ENCODE results near the gene F11R.

The F11R gene

DNA sequence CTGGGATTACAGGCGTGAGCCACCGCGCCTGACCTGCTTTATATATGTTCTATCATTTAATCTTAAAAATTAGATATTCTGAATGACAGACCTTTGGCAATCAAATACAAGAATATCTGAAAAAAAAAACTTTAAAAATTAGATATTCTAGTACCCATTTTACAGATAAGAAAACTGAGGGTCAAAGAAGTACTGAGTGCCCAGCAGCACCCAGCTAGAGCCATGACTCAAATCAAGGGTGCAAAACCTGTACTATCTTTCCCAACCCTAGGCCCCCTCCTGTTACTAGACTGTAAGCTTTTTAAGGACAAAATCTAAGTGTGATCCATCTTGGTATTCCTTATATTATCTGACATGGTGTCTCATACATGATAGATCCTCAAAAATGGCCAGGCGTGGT is 40.5 kb upstream of the F11R start:
- TF ChIP-seq CTCF (IDR thresholded peaks at IDR 0.05; ENCODE audit: control insufficient read depth, extremely low read depth, insufficient read depth): no peak
- DNase-seq (ENCODE audit: low read depth): no peak
- no peak overlapping the region for H3K4me3 ChIP-seq (ENCODE audit: low read depth, low read length)

- TF ChIP-seq CTCF (IDR thresholded peaks at IDR 0.05; ENCODE audit: control insufficient read depth, extremely low read depth, insufficient read depth): no peak
- no peak overlapping the region for H3K4me3 ChIP-seq (ENCODE audit: low read depth, low read length)
- no peak for DNase-seq (ENCODE audit: low read depth)
These were observed 38.3 kb upstream of the F11R start for GRCh38 chr1:161059293-161059692.

DNA sequence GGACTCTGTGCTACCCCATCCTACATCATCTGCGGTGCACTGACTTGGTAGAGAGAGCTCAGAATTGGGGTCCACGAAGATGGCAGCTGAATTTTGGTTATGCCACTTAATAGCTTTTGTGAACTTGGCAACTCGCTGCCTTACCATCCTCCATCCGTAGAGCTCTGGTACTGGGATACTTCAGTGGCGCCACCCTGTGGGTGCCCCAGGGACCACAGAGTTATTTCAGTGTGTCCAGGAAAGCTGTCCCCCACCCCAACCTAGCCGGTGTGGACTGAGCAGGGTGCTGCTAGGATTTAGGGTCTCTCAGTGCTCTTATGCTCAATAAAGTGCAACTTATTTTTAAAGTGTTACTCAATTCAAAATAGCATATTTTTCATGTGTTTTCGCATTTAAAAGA is 33.9 kb upstream of the F11R start:
- no peak overlapping the region for H3K4me3 ChIP-seq (ENCODE audit: low read depth, low read length)
- no peak for TF ChIP-seq CTCF (IDR thresholded peaks at IDR 0.05; ENCODE audit: control insufficient read depth, extremely low read depth, insufficient read depth)
- DNase-seq (ENCODE audit: low read depth): no peak

GRCh38 chr1:161054232-161054631 is 33.3 kb upstream of the F11R start:
- no peak for TF ChIP-seq CTCF (IDR thresholded peaks at IDR 0.05; ENCODE audit: control insufficient read depth, extremely low read depth, insufficient read depth)

DNA sequence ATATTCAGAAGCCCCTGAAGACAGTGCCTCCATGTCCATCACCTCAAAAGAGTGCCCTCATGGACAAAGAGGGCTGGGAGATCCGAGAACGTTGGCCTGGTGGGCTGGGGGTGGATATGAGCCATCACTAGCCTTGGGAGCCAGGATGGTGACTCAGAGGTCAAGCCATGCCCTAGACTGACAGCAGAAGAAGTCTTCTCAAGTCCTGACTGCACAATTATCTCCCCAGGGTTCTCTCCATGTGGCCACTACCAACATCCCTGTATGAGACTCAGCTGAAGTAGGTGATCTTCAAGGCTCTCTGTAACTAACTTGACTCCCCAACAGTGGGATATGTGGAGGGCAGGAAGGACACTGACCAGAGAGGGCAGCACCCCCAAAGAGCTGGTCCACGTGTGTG is 31.9 kb upstream of the F11R start:
- no peak for TF ChIP-seq CTCF (IDR thresholded peaks at IDR 0.05; ENCODE audit: control insufficient read depth, extremely low read depth, insufficient read depth)
- DNase-seq (ENCODE audit: low read depth): no peak
- no peak overlapping the region for H3K4me3 ChIP-seq (ENCODE audit: low read depth, low read length)

More at GRCh38 chr1:161054232-161054631, 33.3 kb upstream of the F11R start:
- no peak for DNase-seq (ENCODE audit: low read depth)
- H3K4me3 ChIP-seq (ENCODE audit: low read depth, low read length): no peak overlapping the region

DNA sequence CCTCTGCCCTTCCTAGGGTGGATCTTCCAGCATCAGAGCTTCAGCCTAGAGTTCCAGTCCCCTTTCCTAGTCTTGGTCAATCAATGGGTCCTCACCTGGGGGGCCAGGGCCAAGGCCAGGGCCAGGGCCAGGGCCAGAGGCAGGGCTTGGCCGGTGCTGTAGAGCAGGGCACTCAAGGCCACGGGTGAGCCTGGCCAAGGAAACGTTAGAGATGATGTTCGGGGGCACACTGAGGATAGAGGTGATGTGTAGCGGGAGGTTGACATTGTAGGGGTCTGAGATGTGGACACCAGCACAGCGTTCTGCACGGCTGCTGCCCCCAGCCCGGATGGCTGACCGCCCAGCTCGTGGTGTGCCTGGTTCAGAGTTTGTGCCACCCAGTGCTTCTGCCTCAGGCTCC is 30.3 kb upstream of the F11R start:
- no peak for TF ChIP-seq CTCF (IDR thresholded peaks at IDR 0.05; ENCODE audit: control insufficient read depth, extremely low read depth, insufficient read depth)
- H3K4me3 ChIP-seq (ENCODE audit: low read depth, low read length): no peak overlapping the region
- no peak for DNase-seq (ENCODE audit: low read depth)

GRCh38 chr1:161048949-161049722 is 28.2 kb upstream of the F11R start:
- no peak for DNase-seq (ENCODE audit: low read depth)
- TF ChIP-seq CTCF (IDR thresholded peaks at IDR 0.05; ENCODE audit: control insufficient read depth, extremely low read depth, insufficient read depth): no peak
- H3K4me3 ChIP-seq (ENCODE audit: low read depth, low read length): no peak overlapping the region
